A549 (cell line): ENCODE data around the gene KRT16. TPM values are rescaled to one million over a fixed set of nuclear protein-coding genes. Genes with fewer than 3 reads are reported as not detected.

Experiments
- ATAC-seq, 2 experiments: fragments of 200-7000 bp in 1 of 2; fragments of >200 bp in 1 of 2; cut with Nextera tagmentation in 1 of 2; cut with Tn5 transposase in 1 of 2; 3 replicates each; pipeline versions ENCODE4 v1.8.0 to v1.9.1; 2018 to 2020; ENCODE audit warnings: mild to moderate bottlenecking in 1 of 2, moderate library complexity in 1 of 2
- CTCF ChIA-PET: fragments of 300-600 bp; sonication (Branson Sonifier 250); formaldehyde crosslinking; extraction: SDS; loops from one replicate; lab custom pipeline; 2021; ENCODE audit warnings: antibody characterized with exemption, inconsistent platforms; lab: Yijun Ruan, JAX
- POLR2A ChIA-PET: fragments of 350-600 bp; formaldehyde crosslinking; extraction: SDS; loops from one replicate; lab custom pipeline; 2021; ENCODE audit warnings: antibody characterized with exemption, inconsistent platforms; lab: Yijun Ruan, JAX
- DNase-seq, 2 experiments: peaks; one replicate each; pipeline versions ENCODE4 v3.0.0 to v3.0.0-alpha.2; 2011 to 2016; ENCODE audit warnings: low read depth in 1 of 2, low spot score in 1 of 2
- FAIRE-seq: peaks from 2 replicates; lab custom pipeline; 2011; peaks lifted over from hg19 to GRCh38; lab: Jason Lieb, UNC
- H3K27ac ChIP-seq, 2 experiments: fragments of >200 bp; sonication (Bioruptor Twin); formaldehyde crosslinking; 3 replicates each; pipeline ENCODE4 v1.5.1; 2016 to 2017
- H3K4me1 ChIP-seq: fragments of >200 bp; sonication (Bioruptor Twin); formaldehyde crosslinking; 3 replicates; pipeline ENCODE4 v1.6.1; 2016
- H3K4me2 ChIP-seq: fragments of >200 bp; sonication (Bioruptor Twin); formaldehyde crosslinking; 3 replicates; pipeline ENCODE4 v1.6.1; 2016
- H3K4me3 ChIP-seq: fragments of >200 bp; sonication (Bioruptor Twin); formaldehyde crosslinking; 3 replicates; pipeline ENCODE4 v1.5.1; 2016
- H3K9me3 ChIP-seq: fragments of >200 bp; sonication (Bioruptor Twin); formaldehyde crosslinking; 3 replicates; pipeline ENCODE4 v1.6.1; 2016
- ATOH8 ChIP-seq: fragments of 250-450 bp; sonication (Bioruptor Pico); IDR thresholded peaks from 2 replicates; pipeline ENCODE4 v1.5.0; 2020; ENCODE audit warnings: low read depth, mild to moderate bottlenecking, moderate library complexity
- CBX8 ChIP-seq: fragments of 200-600 bp; sonication (generic); IDR thresholded peaks from 2 replicates; pipeline ENCODE4 v1.6.1; 2016
- CEBPB ChIP-seq, 2 experiments: fragments of >200 bp in 1 of 2; sonication (Bioruptor Twin) in 1 of 2; formaldehyde crosslinking in 1 of 2; IDR thresholded peaks; 2 replicates each; pipeline ENCODE4 v1.6.1; 2012 to 2016
- CHD2 ChIP-seq: fragments of 150-350 bp; IDR thresholded peaks from 2 replicates; pipeline ENCODE4 v1.6.1; 2014; ENCODE audit warnings: low read length; ENCODE audit not compliant: partially characterized antibody
- CHD4 ChIP-seq: fragments of 200-600 bp; sonication (generic); IDR thresholded peaks from 2 replicates; pipeline ENCODE4 v1.6.1; 2016; ENCODE audit warnings: antibody characterized with exemption, mild to moderate bottlenecking, borderline replicate concordance
- EHF ChIP-seq: fragments of 250-450 bp; sonication (Bioruptor Pico); IDR thresholded peaks from 2 replicates; pipeline ENCODE4 v1.5.0; 2020; ENCODE audit warnings: mild to moderate bottlenecking
- EHMT2 ChIP-seq: fragments of 200-600 bp; sonication (generic); IDR thresholded peaks from 2 replicates; pipeline ENCODE4 v1.6.1; 2016; ENCODE audit warnings: antibody characterized with exemption, low read depth, mild to moderate bottlenecking, moderate library complexity
- EP300 ChIP-seq, 2 experiments: fragments of >200 bp; sonication (Bioruptor Twin); formaldehyde crosslinking; IDR thresholded peaks; 2 replicates in 1 of 2; 3 replicates in 1 of 2; pipeline ENCODE4 v1.6.1; 2016 to 2017
- JUN ChIP-seq, 2 experiments: fragments of >200 bp; sonication (Bioruptor Twin); formaldehyde crosslinking; IDR thresholded peaks; 2 replicates in 1 of 2; 3 replicates in 1 of 2; pipeline ENCODE4 v1.6.1; 2016 to 2017
- KDM1A ChIP-seq: fragments of 200-600 bp; sonication (generic); IDR thresholded peaks from 2 replicates; pipeline ENCODE4 v1.6.1; 2016; ENCODE audit warnings: low read depth, mild to moderate bottlenecking
- KDM5A ChIP-seq: fragments of 200-600 bp; sonication (generic); IDR thresholded peaks from 2 replicates; pipeline ENCODE4 v1.6.1; 2016; ENCODE audit warnings: antibody characterized with exemption, mild to moderate bottlenecking
- MAFK ChIP-seq: fragments of 450-650 bp; IDR thresholded peaks from 2 replicates; pipeline ENCODE4 v1.6.1; 2014; ENCODE audit not compliant: partially characterized antibody
- MAZ ChIP-seq: fragments of 150-350 bp; IDR thresholded peaks from 2 replicates; pipeline ENCODE4 v1.6.1; 2014; ENCODE audit warnings: antibody characterized with exemption, low read depth, low read length, borderline replicate concordance
- MYC ChIP-seq: IDR thresholded peaks from 2 replicates; pipeline ENCODE4 v1.6.1; 2012; ENCODE audit warnings: mild to moderate bottlenecking, inconsistent platforms, low read length, improper control_type of control experiment, borderline replicate concordance
- NFE2L2 ChIP-seq: fragments of 150-350 bp; conservative IDR thresholded peaks from 2 replicates; pipeline ENCODE4 v1.6.1; 2014; ENCODE audit warnings: low read length
- NPAS2 ChIP-seq: fragments of 250-450 bp; sonication (Bioruptor Pico); IDR thresholded peaks from 2 replicates; pipeline ENCODE4 v1.8.0; 2022; ENCODE audit warnings: mild to moderate bottlenecking, moderate library complexity, borderline replicate concordance
- NR3C1 ChIP-seq: fragments of >200 bp; sonication (Bioruptor Twin); formaldehyde crosslinking; IDR thresholded peaks from 3 replicates; pipeline ENCODE4 v1.6.1; 2017
- POLR2A ChIP-seq: IDR thresholded peaks from 2 replicates; pipeline ENCODE4 v1.6.1; 2012; ENCODE audit warnings: mild to moderate bottlenecking, low read length
- RARB ChIP-seq: fragments of 250-450 bp; sonication (Bioruptor Pico); IDR thresholded peaks from 2 replicates; pipeline ENCODE4 v1.8.0; 2021; ENCODE audit warnings: mild to moderate bottlenecking, moderate library complexity
- RCOR1 ChIP-seq: fragments of 150-350 bp; IDR thresholded peaks from 2 replicates; pipeline ENCODE4 v1.6.1; 2014; ENCODE audit warnings: antibody characterized with exemption, low read length, low read depth
- RFX5 ChIP-seq: fragments of 450-650 bp; IDR thresholded peaks from 2 replicates; pipeline ENCODE4 v1.7.1; 2014; ENCODE audit warnings: antibody characterized with exemption, mild to moderate bottlenecking, moderate library complexity
- TP53 ChIP-seq: fragments of 250-450 bp; sonication (Bioruptor Pico); IDR thresholded peaks from 2 replicates; pipeline ENCODE4 v1.5.0; 2021; ENCODE audit warnings: mild to moderate bottlenecking, moderate library complexity
- USF2 ChIP-seq: fragments of 450-650 bp; IDR thresholded peaks from 2 replicates; pipeline ENCODE4 v1.6.1; 2014; ENCODE audit warnings: antibody characterized with exemption
- ZC3H11A ChIP-seq: fragments of 450-650 bp; IDR thresholded peaks from 2 replicates; pipeline ENCODE4 v1.6.1; 2014; ENCODE audit warnings: antibody characterized with exemption, mild to moderate bottlenecking
- ZSCAN20 ChIP-seq: fragments of 250-450 bp; sonication (Bioruptor Pico); IDR thresholded peaks from 2 replicates; pipeline ENCODE4 v1.8.0; 2022; ENCODE audit warnings: mild to moderate bottlenecking, moderate library complexity
- WGBS: methylation state at CpG from one replicate; pipeline ENCODE4 v1.1.6; 2017; ENCODE audit errors: missing lambda C conversion rate; 5-methylcytosine and 5-hydroxymethylcytosine counted together
- polyA plus RNA-seq, 4 experiments: library from polyadenylated mRNA; depleted of rRNA in 3 of 4; stranded (reverse); fragments of >200 nt; fragmentation: RNase III in 1 of 4; extraction: RNeasy Plus Mini Kit Qiagen cat#74134 plus additional on column Dnase treatment in 1 of 4; gene quantifications; 2 replicates in 3 of 4; 3 replicates in 1 of 4; pipeline ENCODE4 v1.2.3, GENCODE V29; 2011 to 2017
- TF ChIP-seq, protein P1 (sequence below): IDR thresholded peaks from 2 replicates; pipeline ENCODE4 v1.6.1; 2012; ENCODE audit warnings: low read depth, borderline replicate concordance
- TF ChIP-seq, protein P2 (sequence below): fragments of >200 bp; sonication (Bioruptor Twin); formaldehyde crosslinking; IDR thresholded peaks from 3 replicates; pipeline ENCODE4 v1.6.1; 2016
- TF ChIP-seq, protein P3 (sequence below): fragments of 150-350 bp; IDR thresholded peaks from 2 replicates; pipeline ENCODE4 v1.6.1; 2014; ENCODE audit warnings: low read depth, mild to moderate bottlenecking, low read length
- TF ChIP-seq, protein P4 (sequence below): fragments of >200 bp; sonication (Bioruptor Twin); formaldehyde crosslinking; IDR thresholded peaks from 2 replicates; pipeline ENCODE4 v1.6.1; 2016
- TF ChIP-seq, protein P5 (sequence below): IDR thresholded peaks from 2 replicates; pipeline ENCODE4 v1.6.1; 2012

The KRT16 gene
- polyA plus RNA-seq, 2 of the 4 experiments (the other 2 are of a cell fraction): 0.28 TPM; not detected in 1

GRCh38 chr17:41575336-41575735, 37.2 kb downstream of the KRT16 start:
- POLR2A ChIA-PET: no interaction called here
- Histone ChIP-seq H3K4me1 (peaks cover 6% of the 10 kb centered on the region), H3K4me3 (no peak overlapping the region)
- TF ChIP-seq NR3C1 (no peak), CHD2 (no peak), MAFK (no peak), ZC3H11A (no peak), TP53 (CRISPR knock-in tag) (no peak), NFE2L2 (no peak), EHMT2 (no peak), CBX8 (no peak), RARB (CRISPR knock-in tag) (no peak), USF2 (no peak)
- TF ChIP-seq, protein P1, sequence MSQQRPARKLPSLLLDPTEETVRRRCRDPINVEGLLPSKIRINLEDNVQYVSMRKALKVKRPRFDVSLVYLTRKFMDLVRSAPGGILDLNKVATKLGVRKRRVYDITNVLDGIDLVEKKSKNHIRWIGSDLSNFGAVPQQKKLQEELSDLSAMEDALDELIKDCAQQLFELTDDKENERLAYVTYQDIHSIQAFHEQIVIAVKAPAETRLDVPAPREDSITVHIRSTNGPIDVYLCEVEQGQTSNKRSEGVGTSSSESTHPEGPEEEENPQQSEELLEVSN: no peak
- TF ChIP-seq, all 56 proteins: peak for 0
- Histone ChIP-seq H3K4me2 (no peak overlapping the region), H3K27ac (no peak overlapping the region), H3K9me3 (no peaks in the 10 kb centered on the region)
- 47% methylated on average over 3 of the region's 3 CpGs for WGBS
- FAIRE-seq: no peak
- DNase-seq: no peak
- CTCF ChIA-PET: interaction anchor here (1.1 to 21.0 kb wide), 7 partner anchors 10 to 665 kb away, joined by 3 to 353 read pairs (median 5); no protein-coding TSS in a partner anchor
- no peak for ATAC-seq

GRCh38 chr17:41571561-41572434, 40.8 kb downstream of the KRT16 start, which contains the start of gene KRT9:
Gene KRT9, minus strand, starts transcription at chr17:41572059. Its CDS starts 67 bp downstream, at chr17:41571992.
- FAIRE-seq (no peak), ATAC-seq (no peak; a peak in 1 of 6 replicates), DNase-seq (no peak)
- no peak within 1 kb of the TSS for H3K27ac ChIP-seq
- ChIA-PET POLR2A (no interaction called here), CTCF (interaction anchor here (1.0 to 21.0 kb wide), 7 partner anchors 7 to 113 kb away, joined by 3 to 353 read pairs (median 22); no protein-coding TSS in a partner anchor)
- TF ChIP-seq EP300 (IDR thresholded peaks at IDR 0.05): no peak
- TF ChIP-seq RCOR1: no peak
- no peak for TF ChIP-seq ATOH8 (CRISPR knock-in tag)
- TF ChIP-seq CHD4: no peak
- TF ChIP-seq POLR2A: no peak
- no peak for TF ChIP-seq RFX5
- no peak for TF ChIP-seq NFE2L2
- no peak for TF ChIP-seq MYC
- no peak for TF ChIP-seq JUN (IDR thresholded peaks at IDR 0.05)
- TF ChIP-seq EHF (CRISPR knock-in tag): no peak
- TF ChIP-seq TP53 (CRISPR knock-in tag): no peak
- TF ChIP-seq CBX8: no peak
- no peak within 1 kb of the TSS for H3K4me2 ChIP-seq
- H3K4me1 ChIP-seq: no peaks in the 10 kb centered on the region
- no peak within 1 kb of the TSS for H3K4me3 ChIP-seq
- H3K9me3 ChIP-seq: no peaks in the 10 kb centered on the region
- 62% methylated on average over 12 of the region's 24 CpGs for WGBS

DNA sequence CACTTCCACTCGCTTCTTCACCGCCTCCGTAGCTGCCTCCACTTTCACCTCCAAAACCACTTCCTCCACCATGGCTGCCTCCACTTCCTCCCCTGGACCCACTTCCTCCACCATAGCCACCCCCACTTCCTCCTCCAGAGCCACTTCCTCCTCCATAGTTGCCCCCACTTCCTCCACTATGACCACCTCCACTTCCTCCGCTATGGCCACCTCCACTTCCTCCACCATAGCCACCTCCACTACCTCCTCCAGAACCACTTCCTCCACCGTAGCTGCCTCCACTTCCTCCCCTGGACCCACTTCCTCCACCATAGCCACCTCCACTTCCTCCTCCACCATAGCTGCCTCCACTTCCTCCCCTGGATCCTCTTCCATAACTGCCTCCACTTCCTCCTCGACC, 45.2 kb downstream of the KRT16 start:
- ATAC-seq (no peak), DNase-seq (no peak), FAIRE-seq (no peak)
- no peak overlapping the region for H3K4me2 ChIP-seq
- 73% methylated on average over 6 of the region's 6 CpGs for WGBS
- H3K9me3 ChIP-seq: no peaks in the 10 kb centered on the region
- H3K4me3 ChIP-seq: no peak overlapping the region
- ChIA-PET POLR2A (no interaction called here), CTCF (interaction anchor here (6.2 to 21.0 kb wide), 4 partner anchors 11 to 95 kb away, joined by 35 to 353 read pairs (median 68); no protein-coding TSS in a partner anchor)
- no peak overlapping the region for H3K27ac ChIP-seq
- H3K4me1 ChIP-seq: no peaks in the 10 kb centered on the region
- TF ChIP-seq NPAS2 (no peak), KDM1A (no peak), MYC (no peak), ZSCAN20 (CRISPR knock-in tag) (no peak), CEBPB (IDR thresholded peaks at IDR 0.05) (no peak), KDM5A (no peak), MAZ (no peak), NFE2L2 (no peak)
- TF ChIP-seq, protein P2, sequence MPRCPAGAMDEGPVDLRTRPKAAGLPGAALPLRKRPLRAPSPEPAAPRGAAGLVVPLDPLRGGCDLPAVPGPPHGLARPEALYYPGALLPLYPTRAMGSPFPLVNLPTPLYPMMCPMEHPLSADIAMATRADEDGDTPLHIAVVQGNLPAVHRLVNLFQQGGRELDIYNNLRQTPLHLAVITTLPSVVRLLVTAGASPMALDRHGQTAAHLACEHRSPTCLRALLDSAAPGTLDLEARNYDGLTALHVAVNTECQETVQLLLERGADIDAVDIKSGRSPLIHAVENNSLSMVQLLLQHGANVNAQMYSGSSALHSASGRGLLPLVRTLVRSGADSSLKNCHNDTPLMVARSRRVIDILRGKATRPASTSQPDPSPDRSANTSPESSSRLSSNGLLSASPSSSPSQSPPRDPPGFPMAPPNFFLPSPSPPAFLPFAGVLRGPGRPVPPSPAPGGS: no peak
- TF ChIP-seq, protein P3, sequence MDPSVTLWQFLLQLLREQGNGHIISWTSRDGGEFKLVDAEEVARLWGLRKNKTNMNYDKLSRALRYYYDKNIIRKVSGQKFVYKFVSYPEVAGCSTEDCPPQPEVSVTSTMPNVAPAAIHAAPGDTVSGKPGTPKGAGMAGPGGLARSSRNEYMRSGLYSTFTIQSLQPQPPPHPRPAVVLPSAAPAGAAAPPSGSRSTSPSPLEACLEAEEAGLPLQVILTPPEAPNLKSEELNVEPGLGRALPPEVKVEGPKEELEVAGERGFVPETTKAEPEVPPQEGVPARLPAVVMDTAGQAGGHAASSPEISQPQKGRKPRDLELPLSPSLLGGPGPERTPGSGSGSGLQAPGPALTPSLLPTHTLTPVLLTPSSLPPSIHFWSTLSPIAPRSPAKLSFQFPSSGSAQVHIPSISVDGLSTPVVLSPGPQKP: no peak
- TF ChIP-seq, protein P4, sequence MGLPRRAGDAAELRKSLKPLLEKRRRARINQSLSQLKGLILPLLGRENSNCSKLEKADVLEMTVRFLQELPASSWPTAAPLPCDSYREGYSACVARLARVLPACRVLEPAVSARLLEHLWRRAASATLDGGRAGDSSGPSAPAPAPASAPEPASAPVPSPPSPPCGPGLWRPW: no peak
- TF ChIP-seq, protein P5, sequence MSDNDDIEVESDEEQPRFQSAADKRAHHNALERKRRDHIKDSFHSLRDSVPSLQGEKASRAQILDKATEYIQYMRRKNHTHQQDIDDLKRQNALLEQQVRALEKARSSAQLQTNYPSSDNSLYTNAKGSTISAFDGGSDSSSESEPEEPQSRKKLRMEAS: no peak
